IPS DF 6.9 (cell line): ENCODE results near the gene SPATA17.

Experiments
- DNase-seq: peaks from one replicate; pipeline ENCODE4 v3.0.0-alpha.2; 2013; ENCODE audit warnings: low read depth, low spot score
- H3K27ac ChIP-seq: one replicate; pipeline ENCODE4 v1.5.1; 2013; ENCODE audit warnings: low read length, control low read depth
- H3K27me3 ChIP-seq: 2 replicates; pipeline ENCODE4 v1.6.1; 2013; ENCODE audit warnings: mild to moderate bottlenecking, low read length; ENCODE audit not compliant: control insufficient read depth, insufficient read depth
- H3K36me3 ChIP-seq: 2 replicates; pipeline ENCODE4 v1.6.1; 2013; ENCODE audit warnings: low read length; ENCODE audit not compliant: control insufficient read depth, insufficient read depth
- H3K4me1 ChIP-seq: 2 replicates; pipeline ENCODE4 v1.6.1; 2013; ENCODE audit warnings: low read length; ENCODE audit not compliant: control insufficient read depth, insufficient read depth
- H3K4me3 ChIP-seq: 2 replicates; pipeline ENCODE4 v1.5.1; 2013; ENCODE audit warnings: mild to moderate bottlenecking, low read length
- H3K9me3 ChIP-seq: 2 replicates; pipeline ENCODE4 v1.6.1; 2013; ENCODE audit warnings: low read length, inconsistent platforms; ENCODE audit not compliant: control insufficient read depth, insufficient read depth
- WGBS: extraction: QIAGEN DNeasy Blood & Tissue Kit; methylation state at CpG from one replicate; pipeline ENCODE4 v1.1.7; 2013; ENCODE audit warnings: mixed read lengths, missing lambda C conversion rate; ENCODE audit not compliant: insufficient read length, insufficient coverage; 5-methylcytosine and 5-hydroxymethylcytosine counted together

Gene SPATA17

DNA sequence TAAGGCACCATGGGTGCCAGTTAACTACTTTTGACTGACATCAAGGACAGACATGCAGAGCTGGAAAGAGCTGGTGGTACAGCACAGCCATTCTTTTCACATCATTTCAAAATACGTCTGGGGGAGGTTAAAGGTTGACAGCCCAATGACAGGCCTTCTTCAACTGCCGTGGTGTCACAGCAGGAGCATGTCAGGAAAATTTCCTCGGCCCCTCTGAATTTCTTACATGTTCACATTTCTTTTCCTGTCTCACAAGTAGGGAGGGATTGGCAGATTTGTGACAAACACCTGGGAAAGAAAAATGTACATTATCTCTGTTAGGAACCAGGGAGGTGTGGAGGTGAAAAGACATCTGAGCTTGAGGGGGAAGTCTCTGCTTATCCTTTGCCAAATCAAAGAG is 279.1 kb downstream of the SPATA17 start:
- H3K4me1 ChIP-seq = no peaks in the 10 kb centered on the region
- H3K36me3 ChIP-seq = no peaks in the 10 kb centered on the region
- DNase-seq = no peak

GRCh38 chr1:217910791-217911320 is 279.7 kb downstream of the SPATA17 start:
- Histone ChIP-seq H3K36me3 (no peaks in the 10 kb centered on the region), H3K4me1 (no peaks in the 10 kb centered on the region), H3K4me3 (no peak overlapping the region), H3K27ac (no peak overlapping the region), H3K27me3 (no peaks in the 10 kb centered on the region), H3K9me3 (no peaks in the 10 kb centered on the region)
- WGBS = no CpG with 5 or more reads among the region's 3 CpGs
- no peak for DNase-seq

More for the DNA sequence above, 279.1 kb downstream of the SPATA17 start:
- Histone ChIP-seq H3K27me3 (no peaks in the 10 kb centered on the region), H3K9me3 (no peaks in the 10 kb centered on the region), H3K4me3 (no peak overlapping the region), H3K27ac (no peak overlapping the region)
- WGBS = no CpG with 5 or more reads among the region's 3 CpGs

- no peak for DNase-seq
- H3K36me3 ChIP-seq = no peaks in the 10 kb centered on the region
- H3K4me1 ChIP-seq = no peaks in the 10 kb centered on the region
- H3K9me3 ChIP-seq = no peaks in the 10 kb centered on the region
- H3K4me3 ChIP-seq = no peak overlapping the region
- WGBS = no CpG with 5 or more reads among the region's 8 CpGs
- no peak overlapping the region for H3K27ac ChIP-seq
- no peaks in the 10 kb centered on the region for H3K27me3 ChIP-seq
Measured at GRCh38 chr1:217911908-217912307, 280.8 kb downstream of the SPATA17 start.

DNA sequence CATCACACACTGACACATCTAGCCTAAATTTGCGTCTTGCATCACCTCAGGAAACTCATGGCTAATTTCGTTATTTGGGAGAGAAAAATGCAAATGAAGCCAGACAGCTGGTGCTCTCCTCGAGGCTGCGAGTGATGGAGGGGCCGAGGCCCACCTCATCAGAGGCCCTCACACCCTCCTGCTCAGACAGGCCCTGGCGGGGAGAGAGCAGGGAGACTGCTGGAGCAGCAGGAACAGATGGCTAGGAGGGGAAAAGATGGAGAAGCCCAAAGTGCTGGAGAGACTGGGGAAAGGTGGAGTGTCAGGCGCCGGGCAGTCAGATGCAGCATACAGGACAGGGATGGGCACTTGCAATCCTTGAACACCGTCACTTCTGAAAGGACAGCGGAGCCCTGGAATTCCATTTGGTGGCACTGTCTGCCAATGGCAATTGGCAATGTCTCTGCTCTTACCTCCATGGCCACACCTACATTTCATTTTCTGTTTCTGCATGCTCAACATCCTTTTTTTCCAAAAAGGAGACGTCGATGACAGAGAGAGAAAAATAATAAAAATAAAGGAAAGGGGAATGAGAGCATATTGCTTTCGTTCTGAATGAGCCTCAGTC is 286.2 kb downstream of the SPATA17 start:
- DNase-seq = no peak
- no peaks in the 10 kb centered on the region for H3K4me1 ChIP-seq
- H3K27me3 ChIP-seq = no peaks in the 10 kb centered on the region
- H3K27ac ChIP-seq = no peak overlapping the region
- H3K9me3 ChIP-seq = no peaks in the 10 kb centered on the region
- no CpG with 5 or more reads among the region's 13 CpGs for WGBS
- H3K4me3 ChIP-seq = no peak overlapping the region
- no peaks in the 10 kb centered on the region for H3K36me3 ChIP-seq

- no CpG with 5 or more reads among the region's 18 CpGs for WGBS
- H3K4me1 ChIP-seq = no peaks in the 10 kb centered on the region
- no peaks in the 10 kb centered on the region for H3K9me3 ChIP-seq
- H3K4me3 ChIP-seq = no peak overlapping the region
- H3K27ac ChIP-seq = no peak overlapping the region
- no peaks in the 10 kb centered on the region for H3K36me3 ChIP-seq
- no peaks in the 10 kb centered on the region for H3K27me3 ChIP-seq
- DNase-seq = no peak
Measured at GRCh38 chr1:217919683-217920388, 288.7 kb downstream of the SPATA17 start.
